GM21529 (cell line): ENCODE results near the gene EMSY.

Source experiments
- ATAC-seq: cut with Tn5 transposase; IDR thresholded peaks from one replicate; pipeline ENCODE4 v1.9.1; 2021; ENCODE audit not compliant: unreplicated experiment

EMSY gene

DNA sequence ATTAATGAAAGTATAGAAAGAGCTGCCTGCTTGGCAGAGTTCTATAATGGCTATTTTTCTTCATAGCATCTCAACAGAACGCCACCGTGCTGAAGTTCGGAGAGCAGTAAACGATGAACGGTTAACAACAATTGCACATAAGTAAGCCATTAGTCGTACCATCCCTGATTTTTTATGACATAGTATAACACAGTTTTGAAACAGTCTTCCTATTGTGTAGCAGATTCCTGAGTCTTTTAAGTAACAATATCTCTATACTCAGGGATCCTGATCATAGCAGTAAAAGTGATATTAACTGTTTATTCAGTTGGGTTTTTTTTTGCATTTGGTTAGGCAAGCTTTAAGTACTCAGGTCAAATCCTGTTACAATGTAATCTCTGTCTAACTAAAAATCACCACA is 8.4 kb downstream of the EMSY start:
- ATAC-seq: no peak

DNA sequence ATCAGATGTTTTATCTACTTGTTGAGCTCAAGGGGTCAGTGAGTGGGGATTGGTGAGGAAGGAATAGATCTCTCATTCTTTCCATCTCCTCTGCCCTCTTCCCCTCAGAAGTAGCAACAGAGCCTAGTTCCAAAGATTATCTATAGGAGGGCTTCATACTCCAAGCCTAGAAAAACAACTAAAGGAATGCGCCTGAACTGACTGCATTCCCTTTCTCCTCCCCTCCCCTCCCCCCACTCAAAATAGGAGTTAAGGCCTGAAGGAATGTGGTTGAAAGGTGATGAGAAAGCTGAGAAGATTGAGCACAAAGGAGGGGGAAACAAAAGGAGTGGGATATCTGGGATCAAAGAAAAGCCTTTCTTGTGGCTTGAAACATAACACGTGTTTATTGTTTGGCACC is 10.5 kb downstream of the EMSY start:
- ATAC-seq: no peak

DNA sequence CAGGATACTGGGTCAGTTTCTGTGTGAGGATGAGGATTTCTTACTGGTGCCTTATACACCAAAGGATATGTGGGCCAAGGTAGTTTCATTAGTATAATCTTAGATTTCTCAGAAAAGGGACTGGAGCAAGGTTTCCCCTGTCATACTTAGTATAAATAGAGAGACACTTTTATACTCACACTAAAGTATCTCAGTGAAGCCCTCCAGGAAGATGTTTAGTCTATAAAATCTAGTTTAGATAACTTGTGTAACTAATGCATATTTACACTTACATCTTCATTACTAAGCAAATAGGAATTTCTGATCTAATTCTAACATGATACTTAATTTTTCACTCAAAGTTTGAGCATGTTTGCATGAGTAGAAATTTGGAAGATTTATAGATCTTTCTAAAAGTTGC is 11.1 kb downstream of the EMSY start:
- ATAC-seq: no peak

DNA sequence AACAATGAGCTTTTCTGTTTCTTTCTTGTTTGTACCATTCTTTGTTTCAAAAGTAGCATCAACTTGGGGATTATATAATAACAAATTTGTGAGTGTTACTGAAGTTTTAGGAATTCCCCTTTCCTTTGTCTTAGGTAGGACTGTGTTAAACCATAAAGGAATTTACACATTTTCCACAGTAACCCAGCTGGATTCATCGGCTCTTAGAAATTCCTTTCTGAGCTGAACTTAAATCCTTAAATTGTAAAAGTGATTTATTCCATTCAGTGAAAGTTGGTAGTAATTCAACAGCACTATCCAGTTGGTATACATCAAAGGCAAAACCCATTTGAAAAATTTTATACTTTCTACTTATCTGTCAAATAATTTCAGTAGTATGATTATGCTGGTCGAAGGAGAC is 11.8 kb downstream of the EMSY start:
- ATAC-seq: no peak

DNA sequence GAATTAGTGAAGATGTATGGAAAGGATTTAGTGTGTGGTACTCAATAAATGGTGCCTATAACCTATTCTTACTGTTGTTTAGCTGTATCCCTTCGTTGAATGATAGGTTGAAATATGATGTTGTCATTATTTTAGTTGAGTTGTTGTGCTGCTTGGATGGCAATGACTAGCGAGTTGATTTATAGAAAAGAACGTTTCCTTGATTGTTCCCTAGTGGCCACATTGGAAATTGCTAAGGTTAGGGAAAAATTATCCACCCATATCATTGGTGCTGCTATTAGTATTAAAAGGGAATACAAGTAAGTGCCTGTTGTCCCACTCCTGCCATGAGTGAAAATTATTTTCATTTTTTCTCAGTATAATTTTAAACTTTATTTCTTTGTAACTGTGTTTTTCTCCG is 14.5 kb downstream of the EMSY start:
- no peak for ATAC-seq

DNA sequence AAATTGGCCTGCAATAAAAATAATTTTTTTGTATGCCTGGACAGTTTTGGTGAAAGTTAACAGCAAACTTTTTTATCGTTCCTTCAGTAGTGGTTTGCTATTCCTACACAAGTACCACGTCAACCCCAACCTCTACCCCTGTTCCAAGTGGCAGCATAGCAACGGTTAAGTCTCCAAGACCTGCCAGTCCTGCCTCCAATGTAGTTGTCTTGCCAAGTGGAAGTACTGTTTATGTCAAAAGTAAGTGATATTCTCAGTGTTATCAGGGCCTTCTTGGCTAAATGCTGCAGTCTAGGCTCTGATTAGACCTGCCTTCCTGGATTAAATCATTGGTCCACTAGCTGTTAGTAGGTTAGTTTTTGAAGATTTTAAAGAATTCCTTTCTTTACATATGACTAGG is 15.0 kb downstream of the EMSY start:
- no peak for ATAC-seq

DNA sequence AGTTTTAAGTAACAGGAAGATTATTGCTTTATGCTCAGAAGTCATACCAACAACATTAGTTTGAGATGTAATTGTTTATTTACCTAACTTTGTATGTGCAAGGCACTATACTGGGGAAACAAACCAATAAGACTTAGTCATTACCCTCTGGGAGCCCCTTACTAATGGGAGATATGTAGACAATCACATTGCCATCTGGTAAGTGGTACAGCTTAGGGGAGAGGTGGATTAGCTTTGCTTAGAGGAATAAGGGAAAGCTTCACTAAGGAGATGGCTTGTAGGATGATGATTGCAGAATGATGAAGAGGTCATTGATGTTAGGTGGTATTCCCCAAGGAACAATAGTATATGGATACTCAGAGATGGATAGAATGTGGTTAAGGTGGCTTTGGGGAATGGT is 17.5 kb downstream of the EMSY start:
- ATAC-seq: no peak

DNA sequence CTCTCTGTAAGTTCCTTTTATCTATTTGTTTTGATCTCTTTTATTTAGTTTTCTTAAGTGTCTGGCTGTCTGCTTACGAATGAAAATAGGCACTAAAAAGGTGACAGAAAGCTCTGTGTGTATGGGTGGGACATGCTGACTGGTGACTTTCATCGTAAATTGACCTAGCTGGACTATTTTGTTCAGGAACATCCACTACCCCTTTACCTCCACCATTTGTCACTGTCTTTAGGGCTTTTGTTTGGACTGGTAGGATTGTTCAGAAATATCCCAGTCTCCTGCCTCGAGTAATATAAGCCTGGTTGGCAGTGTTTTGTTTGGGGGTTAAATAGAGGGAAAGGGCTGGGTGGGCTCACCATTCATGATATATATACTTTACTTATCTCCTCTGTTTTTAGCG is 20.9 kb downstream of the EMSY start:
- ATAC-seq: no peak

DNA sequence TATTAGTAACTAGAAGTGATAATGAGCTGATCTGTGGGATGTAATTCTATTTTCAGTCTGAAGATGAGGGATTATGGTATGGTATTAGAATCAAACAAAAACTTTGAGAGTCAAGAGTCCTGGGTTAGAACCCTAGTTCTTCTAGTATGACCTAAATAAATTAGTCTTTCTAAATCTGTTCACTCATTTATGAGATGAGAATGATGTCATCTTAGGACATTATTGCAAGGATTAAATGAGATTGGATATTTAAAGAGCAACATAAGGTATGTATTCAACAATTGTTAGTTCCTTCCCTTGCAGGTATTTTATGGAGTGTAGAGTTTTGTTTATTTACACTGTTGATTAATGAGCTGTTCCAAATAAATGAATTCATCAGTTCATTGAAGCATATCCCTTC is 21.8 kb downstream of the EMSY start:
- ATAC-seq: no peak

DNA sequence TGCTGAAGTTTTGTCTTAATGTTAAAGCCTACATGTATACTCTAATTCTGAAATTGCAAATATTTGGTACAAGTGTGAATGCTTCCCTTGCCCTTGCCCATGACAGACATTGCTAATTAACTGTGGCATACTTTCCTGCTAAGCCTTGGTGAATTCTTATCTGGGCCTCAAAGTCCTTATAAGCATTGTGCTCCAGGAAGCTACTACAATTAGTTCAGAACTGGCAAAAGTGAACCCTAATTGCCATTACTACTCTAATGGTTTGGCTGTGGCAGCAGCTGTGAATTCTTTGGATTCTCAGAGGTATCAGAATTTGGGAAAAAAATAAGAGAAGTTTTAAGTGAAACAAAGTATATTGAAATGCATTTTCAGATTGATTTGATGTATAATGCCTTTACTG is 24.3 kb downstream of the EMSY start:
- no peak for ATAC-seq

DNA sequence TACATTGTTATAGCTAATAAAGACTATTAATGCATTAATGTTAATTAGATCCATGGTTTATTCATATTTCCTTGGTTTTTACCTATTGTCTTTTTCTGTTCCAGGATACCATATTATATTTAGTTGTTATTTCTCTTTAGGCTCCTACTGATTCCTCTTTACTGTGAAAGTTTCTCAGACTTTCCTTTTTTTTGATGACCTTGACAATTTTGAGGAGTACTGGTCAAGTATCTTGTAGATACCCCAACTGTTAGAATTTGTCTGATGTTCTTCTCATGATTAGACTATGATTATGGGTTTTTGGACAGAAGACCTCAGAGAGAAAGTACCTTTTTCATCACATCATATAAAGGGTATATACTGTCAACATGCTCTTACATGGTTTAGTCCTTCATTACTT is 26.6 kb downstream of the EMSY start:
- no peak for ATAC-seq

DNA sequence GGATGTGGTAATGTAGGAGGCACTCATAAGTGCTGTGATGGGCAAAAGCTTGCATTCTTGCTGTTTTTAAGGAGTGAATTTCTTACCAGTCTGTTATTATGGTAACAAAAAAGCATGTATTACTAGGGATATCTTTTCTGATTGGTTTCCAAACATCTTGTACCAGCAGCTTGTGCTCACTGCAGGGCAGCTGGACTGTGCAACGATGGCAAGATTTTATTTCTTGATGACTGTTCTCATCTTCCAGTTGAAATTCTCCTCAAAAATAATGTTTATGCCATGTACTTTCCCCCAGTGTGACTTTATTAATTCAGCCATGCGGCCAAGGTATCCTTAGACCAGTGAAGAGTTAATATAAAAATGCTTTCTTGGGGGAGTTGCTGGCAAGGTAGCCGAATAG is 35.4 kb downstream of the EMSY start:
- ATAC-seq: no peak

DNA sequence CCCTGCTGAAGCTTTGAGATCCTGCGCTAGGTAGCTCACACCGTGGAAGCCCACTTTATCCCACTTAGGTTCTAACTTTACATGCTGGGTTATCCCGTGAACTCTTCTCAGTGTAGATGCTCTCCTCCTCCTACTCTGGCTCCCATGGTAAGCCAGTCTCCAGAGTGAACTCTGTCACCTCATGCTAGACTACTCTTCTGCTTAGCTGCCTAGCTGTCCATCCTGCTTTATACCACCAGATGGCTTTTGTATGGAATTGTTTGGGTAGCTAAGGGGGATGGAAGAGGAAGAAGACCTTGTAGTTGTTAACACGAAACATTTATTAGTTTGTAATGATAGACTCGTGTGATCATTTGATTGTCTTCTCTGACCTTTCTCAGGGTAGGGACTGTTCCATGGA is 46.8 kb downstream of the EMSY start:
- ATAC-seq: no peak

DNA sequence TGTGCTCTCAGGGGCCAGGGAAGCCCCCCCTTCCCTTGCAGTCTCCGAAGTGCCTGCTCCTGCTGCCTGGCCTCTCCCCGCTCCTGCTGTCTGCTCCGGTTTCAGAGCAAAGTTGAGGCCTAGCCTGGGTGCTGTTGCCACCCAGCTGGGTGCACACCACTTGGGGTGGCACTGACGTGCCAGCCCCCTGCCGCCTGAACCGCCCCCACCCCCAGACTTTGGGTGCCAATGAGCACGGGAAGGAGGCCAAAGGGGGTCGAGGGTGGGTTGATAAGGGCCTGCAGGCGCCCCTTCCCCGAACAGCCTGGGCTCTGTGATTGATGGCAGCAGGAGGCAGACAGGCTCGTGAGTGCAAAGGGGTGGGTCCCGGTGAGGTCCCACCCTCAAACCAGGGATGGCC is 48.2 kb downstream of the EMSY start:
- ATAC-seq: no peak

DNA sequence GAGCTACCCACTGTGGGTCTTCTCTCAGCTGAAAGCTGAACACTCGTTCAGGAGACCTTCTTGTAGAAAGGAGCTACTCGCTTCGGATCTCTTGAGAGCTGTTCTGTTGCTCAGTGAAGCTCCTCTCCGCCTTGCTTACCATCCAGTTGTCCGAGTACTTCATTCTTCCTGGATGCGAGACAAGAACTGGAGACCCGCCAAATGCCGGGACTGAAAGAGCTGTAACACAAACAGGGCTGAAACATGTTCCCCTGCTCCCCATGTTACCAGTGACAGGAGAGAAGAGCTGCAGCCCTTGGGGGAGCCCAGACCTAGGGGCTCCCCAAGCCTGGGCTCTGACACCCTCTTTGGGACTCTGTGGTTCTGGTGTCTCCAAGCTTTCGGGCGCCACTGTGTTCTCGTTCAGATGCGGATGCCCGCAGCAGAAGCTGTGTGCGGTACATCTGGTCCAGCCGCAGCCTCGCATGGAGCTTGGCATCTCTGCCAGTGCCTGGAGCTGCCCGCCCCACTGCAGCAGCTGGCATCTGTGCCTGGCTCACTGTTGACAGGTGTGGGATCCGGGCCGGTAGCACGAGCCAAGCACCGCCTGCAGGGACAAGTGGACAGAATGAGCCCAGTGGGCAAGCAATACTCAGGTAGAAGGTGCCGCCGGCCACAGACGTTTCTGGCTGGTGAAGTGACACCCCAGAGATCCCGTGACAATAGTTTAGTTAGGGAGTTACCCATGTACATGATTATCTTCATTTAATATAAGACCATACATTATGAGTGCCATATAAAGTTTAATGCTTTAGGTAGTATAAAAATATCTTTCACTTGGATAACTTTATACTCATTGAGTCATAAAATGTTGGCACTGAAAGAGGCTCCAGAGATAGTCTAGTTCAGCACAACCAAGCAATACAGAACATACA is 49.1 kb downstream of the EMSY start:
- ATAC-seq: no peak

DNA sequence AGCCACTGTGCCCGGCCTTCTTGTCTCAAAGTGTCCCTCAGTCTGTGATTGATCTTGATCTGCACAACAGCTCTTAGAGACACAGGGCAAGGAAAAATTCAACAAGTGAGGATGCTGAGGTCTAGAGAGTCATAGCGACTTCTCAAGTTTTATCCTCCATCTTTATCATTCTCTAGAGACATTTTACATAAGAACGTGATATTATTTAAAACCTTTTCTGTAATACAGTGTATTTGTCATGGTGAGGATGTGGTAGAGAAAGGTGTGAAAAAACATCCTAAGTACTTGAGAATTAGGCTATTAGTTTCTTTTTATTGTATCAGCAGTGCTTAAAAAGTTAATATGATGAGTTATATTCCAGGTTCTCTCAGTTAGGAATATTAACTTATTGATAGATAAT is 50.2 kb downstream of the EMSY start:
- no peak for ATAC-seq

DNA sequence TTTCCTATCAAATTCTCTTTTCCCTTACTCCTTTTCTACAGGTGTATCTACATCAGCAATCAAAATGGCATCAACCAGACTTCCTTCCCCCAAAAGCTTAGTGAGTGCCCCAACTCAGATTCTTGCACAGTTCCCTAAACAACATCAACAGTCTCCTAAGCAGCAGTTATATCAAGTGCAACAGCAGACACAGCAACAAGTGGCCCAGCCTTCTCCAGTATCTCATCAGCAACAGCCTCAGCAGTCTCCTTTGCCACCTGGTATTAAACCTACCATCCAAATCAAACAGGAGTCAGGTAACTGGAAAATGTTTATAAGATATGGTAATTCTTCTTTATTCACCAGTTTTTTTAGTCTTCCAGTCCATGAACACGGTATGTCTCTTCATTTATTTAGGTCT is 51.4 kb downstream of the EMSY start:
- ATAC-seq: no peak

DNA sequence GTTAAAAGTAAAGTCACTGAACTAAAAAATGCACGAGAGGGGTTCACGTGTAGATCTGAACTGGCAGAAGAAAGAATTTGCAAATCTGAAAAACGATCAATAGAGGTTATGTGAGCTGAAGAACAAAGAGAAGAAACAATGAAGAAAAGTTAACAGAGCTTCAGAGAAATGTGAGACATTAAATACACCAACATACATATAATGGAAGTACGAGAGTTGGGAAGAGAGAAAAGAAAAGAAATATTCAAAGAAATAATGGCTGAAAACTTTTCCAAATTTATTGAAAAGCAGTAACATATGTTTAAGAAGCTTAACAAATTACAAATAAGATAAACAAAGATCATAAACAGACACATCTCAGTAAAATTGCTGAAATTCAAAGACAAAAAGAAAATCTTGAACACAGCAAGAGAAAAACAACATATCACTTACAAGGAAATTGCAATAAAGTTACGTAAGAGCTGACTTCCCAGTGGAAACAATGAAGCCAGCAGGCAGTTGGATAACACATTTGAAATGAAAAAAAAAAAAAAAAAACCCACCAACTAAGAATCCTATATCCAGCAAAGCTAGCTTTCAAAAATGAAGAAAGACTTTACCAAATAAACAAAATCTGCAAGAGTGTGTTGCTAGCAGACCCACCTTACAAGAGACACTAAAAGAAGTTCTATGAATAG is 56.8 kb downstream of the EMSY start:
- ATAC-seq: no peak

DNA sequence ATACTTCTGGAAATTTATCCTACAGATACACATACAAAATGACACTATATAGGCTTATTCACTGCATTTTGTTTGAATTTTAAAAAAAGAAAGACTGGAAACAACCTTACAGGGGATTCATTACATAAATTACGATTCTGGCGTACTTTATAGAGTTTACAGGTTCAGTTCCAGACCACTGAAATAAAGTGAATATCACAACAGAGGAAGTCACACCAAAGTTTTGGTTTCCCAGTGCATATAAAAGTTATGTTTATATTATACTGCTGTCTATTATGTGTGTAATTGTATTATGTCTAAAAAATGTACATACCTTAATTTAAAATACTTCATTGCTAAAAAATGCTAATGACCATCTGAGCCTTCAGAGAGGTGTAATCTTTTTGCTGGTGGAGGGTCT is 62.0 kb downstream of the EMSY start:
- no peak for ATAC-seq

DNA sequence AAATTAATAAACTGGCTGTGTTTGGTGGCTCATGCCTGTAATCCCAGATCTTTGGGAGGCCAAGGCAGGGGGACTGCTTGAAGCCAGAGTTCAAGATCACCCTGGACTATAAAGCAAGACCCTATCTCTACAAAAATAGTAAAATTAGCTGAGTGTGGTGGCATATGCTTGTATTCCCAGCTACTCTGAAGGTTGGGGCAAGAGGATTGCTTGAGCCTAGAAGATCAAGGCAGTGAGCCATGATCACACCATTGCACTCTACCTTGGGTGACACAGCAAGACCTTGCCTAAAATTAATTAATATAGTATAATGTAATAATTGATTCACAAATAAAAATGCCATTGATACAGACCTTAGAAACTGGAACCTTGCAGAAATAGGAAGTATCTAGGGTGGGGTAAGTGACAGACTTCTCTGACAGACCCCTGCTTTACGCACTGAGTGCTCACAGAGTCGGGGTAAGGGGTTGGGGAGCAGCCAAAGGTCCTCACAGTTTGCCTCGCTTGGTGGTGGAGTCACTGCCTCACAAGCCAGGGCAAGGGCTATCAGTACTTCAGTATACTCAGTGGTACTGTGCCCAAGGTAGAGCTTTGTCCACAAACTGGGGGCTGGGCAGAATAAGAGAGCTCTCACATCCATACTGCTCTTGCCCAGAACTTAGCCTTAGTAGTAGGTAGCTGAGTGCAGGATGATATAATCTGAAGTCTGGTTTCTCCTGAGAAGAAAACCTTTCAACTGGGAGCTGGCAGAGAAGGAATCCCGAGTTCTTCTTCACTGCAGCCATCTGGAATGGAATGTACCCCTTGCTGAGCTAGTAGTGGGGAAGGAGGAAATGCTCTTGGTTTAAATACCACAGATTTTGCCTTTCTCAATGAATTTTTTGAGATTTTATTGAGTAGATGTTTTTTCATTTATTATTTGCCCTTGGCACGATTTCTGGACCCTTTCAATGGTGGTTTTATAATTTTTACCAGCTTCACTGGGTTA is 65.5 kb downstream of the EMSY start:
- ATAC-seq: no peak

DNA sequence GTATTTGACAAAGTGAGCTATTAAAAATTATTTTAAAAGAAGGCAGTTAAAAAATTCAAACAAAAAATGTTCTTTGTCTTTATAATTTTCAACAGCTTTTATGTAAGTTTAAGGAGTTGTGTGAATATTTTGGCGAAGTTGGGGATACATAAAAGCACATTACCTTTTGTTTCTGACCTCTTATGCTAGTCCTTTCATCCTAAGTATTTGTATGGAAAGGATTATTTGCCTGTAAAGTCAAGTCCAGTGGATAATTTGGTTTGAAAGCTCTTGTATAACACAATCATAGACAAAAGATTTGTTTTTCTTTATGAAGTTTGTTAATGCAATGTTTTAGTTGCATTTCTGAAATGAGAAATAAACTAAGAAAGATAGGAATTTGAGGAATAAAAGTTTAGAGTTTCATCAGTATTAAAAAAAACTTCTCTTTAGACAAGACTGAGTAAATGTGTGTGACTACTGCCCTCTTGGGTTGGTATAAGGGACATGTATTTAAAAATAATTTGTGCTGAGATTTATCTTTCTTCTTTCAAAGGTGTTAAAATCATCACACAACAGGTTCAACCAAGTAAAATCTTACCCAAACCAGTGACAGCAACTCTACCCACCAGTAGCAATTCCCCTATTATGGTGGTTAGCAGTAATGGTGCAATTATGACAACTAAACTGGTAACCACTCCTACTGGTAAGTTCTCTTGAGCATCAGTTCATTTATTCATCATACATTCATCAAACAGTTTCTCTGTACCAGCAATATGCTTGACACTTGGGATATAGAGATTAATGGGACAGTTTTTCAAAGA is 68.2 kb downstream of the EMSY start:
- no peak for ATAC-seq
